ENCODE results near the gene ATXN8OS. TPM values are rescaled to one million over a fixed set of nuclear protein-coding genes. Genes with fewer than 3 reads are reported as not detected.

The ATXN8OS gene
- total RNA-seq, 1 donor from 2014 or later = not detected

GRCh38 chr13:70098669-70099068 lies 9.0 kb upstream of the ATXN8OS start:
- H3K27me3 ChIP-seq (ENCODE audit: control insufficient read depth, insufficient read depth, low read length) = no peaks in the 10 kb centered on the region
- no peak for DNase-seq (ENCODE audit: low read depth)
- H3K4me3 ChIP-seq (ENCODE audit: low read depth, low read length) = no peak overlapping the region
- no peaks in the 10 kb centered on the region for H3K36me3 ChIP-seq (ENCODE audit: control insufficient read depth, insufficient read depth, low read length)
- TF ChIP-seq CTCF (IDR thresholded peaks at IDR 0.05; ENCODE audit: insufficient read depth, low read length, poor library complexity, severe bottlenecking) = peak; percentile 50

- H3K27me3 ChIP-seq (ENCODE audit: control insufficient read depth, insufficient read depth, low read length) = peaks cover 14% of the 10 kb centered on the region
- TF ChIP-seq CTCF (IDR thresholded peaks at IDR 0.05; ENCODE audit: insufficient read depth, low read length, poor library complexity, severe bottlenecking) = no peak
- H3K4me3 ChIP-seq (ENCODE audit: low read depth, low read length) = no peak overlapping the region
- H3K36me3 ChIP-seq (ENCODE audit: control insufficient read depth, insufficient read depth, low read length) = no peaks in the 10 kb centered on the region
- no peak for DNase-seq (ENCODE audit: low read depth)
These were observed 3.1 kb upstream of the ATXN8OS start for GRCh38 chr13:70104481-70104880.

GRCh38 chr13:70107125-70107497 lies 515 bp upstream of the ATXN8OS start:
- H3K27me3 ChIP-seq (ENCODE audit: control insufficient read depth, insufficient read depth, low read length) = peaks cover 14% of the 10 kb centered on the region
- TF ChIP-seq CTCF (IDR thresholded peaks at IDR 0.05; ENCODE audit: insufficient read depth, low read length, poor library complexity, severe bottlenecking) = no peak
- no peak overlapping the region for H3K4me3 ChIP-seq (ENCODE audit: low read depth, low read length)
- DNase-seq (ENCODE audit: low read depth) = no peak
- H3K36me3 ChIP-seq (ENCODE audit: control insufficient read depth, insufficient read depth, low read length) = no peaks in the 10 kb centered on the region

- Histone ChIP-seq H3K4me3 (ENCODE audit: low read depth, low read length) (peak within 1 kb of the TSS; percentile 23), H3K27me3 (ENCODE audit: control insufficient read depth, insufficient read depth, low read length) (peaks cover 14% of the 10 kb centered on the region), H3K36me3 (ENCODE audit: control insufficient read depth, insufficient read depth, low read length) (no peaks in the 10 kb centered on the region)
- no peak for DNase-seq (ENCODE audit: low read depth)
- no peak for TF ChIP-seq CTCF (IDR thresholded peaks at IDR 0.05; ENCODE audit: insufficient read depth, low read length, poor library complexity, severe bottlenecking)
These were observed 905 bp downstream of the ATXN8OS start, which contains the start of gene KLHL1 for GRCh38 chr13:70108356-70109105. KLHL1 (minus strand) TSS chr13:70108452; CDS start chr13:70107699, 753 bp downstream.

- no peak for TF ChIP-seq CTCF (IDR thresholded peaks at IDR 0.05; ENCODE audit: insufficient read depth, low read length, poor library complexity, severe bottlenecking)
- H3K27me3 ChIP-seq (ENCODE audit: control insufficient read depth, insufficient read depth, low read length) = no peaks in the 10 kb centered on the region
- H3K4me3 ChIP-seq (ENCODE audit: low read depth, low read length) = no peak overlapping the region
- DNase-seq (ENCODE audit: low read depth) = no peak
- H3K36me3 ChIP-seq (ENCODE audit: control insufficient read depth, insufficient read depth, low read length) = no peaks in the 10 kb centered on the region
These were observed 9.8 kb downstream of the ATXN8OS start for GRCh38 chr13:70117338-70117905.
